CD1c-positive myeloid dendritic cell (primary cell): ENCODE measurements around the gene DHRS9.
A peak's percentile ranks its signal among the peaks of the same experiment; 100 is the strongest.
"Not testable (repeated sequence)": the region's sequence is repeated elsewhere in the genome, so short reads cannot be mapped to it uniquely, and the experiment has no call there.

Experiments used
- DNase-seq: peaks from one replicate; pipeline ENCODE4 v3.0.0-alpha.2; 2016; ENCODE audit errors: extremely low spot score

The DHRS9 gene

GRCh38 chr2:169136428-169136827, 67.1 kb downstream of the DHRS9 start:
- not testable (repeated sequence) for DNase-seq

- DNase-seq: no peak
Measured at GRCh38 chr2:169136885-169137534, 67.6 kb downstream of the DHRS9 start.

DNA sequence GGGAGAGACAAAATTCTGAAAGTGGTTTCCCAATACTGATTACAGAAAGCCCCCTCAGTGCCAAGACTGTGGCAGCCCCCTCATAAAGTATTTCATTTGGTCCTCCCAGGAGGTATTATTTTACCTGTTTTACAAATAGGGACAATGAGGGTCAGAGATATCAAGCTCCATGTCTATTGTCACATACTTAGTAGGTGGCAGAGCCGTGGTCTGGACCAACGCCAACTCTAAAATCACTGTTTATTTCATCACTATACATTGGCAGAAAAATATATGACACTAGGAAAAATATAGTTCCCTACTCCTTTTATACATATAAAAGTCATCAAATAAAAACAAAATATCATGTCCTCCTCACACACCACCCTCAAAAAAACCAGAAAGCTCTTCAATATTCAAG, 68.6 kb downstream of the DHRS9 start:
- DNase-seq: no peak

DNA sequence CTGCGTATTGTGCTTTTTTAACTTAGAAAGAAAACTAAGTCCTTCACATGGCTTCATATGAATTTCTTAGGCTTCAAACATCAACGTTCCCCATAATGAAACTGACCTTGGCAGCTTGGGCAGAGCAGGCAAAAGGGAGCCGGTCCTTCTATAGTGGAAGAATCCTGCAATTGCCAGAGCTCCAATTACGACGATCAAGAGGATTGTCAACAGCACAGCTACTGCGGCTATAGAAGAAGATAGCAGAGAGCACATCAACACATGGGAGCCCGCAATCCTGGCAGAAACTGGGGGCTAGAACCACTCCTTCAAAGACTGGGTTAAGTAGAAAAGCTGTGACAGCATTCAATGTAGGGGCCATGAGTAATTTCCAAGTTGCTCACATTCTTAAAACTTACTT, 69.8 kb downstream of the DHRS9 start:
- DNase-seq: no peak

DNA sequence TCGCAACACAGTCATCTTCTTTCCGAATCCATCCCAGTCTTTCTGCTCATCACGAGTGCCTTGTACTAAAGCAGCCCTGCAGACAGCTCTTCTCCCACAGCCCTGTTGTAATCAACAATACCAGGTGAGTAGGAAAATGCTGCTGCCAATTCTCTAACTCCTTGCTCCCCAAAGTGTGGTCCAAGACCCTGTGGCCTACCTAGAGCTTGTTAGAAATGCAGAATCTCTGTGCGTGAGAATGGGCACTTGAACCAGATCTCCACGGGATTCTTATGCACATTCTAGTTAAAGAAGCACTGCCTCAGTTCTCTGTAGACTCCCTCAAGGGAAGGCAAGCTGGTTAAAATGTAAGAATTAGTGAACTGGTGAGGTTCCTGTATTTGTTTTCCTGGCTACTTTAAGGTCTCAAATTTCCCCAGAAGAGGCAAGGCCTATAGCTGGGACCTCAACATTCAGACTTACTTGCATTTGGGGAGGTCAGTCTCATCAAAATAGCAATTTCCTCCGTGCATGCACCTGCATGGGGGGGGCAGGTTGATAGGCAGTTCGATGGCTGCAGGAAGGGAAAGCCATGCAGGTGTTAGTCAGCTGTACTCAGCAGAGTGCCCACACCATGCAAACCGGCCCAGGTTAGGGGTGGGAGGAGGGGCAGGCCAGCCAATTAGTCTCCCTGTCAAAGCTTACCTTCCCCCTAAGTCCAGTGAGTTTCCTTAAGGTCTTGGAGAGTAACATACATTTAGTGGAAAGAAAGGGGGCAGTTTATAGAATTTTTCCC, 70.8 kb downstream of the DHRS9 start:
- DNase-seq: no peak

DNA sequence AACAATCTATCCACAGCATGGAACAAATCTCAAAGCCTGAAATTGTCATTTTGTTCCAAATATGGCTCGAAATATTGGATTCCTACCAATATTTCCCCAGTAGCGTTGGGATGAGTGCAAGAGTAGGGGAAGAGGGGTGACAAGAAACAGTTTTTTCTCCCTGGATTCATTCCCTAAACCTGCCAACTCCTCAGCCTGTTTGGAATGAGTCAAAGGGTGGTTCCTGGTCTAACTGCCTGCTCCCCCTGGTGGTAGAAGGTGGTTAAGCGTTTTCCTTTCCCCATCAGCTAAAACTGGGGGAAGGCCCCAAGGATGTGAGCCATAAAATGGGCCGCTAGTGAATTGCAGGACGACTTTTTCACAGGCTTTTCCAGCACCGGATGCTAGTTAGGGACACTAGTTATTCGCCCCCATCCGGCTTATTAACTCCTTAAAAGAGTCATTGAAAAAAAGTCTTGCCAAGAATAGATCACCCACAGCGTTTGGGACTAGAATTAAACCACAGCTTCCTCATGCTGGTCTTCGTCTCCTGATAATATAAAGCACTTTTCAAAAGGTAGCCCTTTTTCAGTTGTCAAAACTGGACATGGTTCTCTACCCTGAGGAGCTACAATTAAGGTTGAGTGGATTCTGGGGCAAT, 72.5 kb downstream of the DHRS9 start:
- peak; percentile 73 for DNase-seq

DNA sequence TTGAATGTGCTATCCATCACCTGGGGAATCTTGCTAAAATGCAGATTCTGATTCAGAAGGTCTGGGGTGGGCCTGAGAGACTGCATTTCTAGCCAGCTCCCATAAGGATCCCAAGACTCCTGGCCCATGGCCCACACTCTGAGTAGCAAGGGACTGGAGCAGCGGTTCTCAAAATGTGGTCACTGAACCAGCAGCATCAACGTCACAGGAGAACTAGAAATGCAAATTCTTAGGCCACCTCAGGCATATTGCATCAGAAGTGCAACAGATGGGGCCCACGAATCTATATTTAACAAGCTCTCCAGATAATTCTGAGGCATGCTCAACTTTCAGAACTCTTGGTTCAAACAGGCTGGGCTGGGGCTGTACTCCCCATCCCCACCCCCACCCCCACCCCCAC, 74.6 kb downstream of the DHRS9 start:
- no peak for DNase-seq
